Testis (tissue), 3 donors: ENCODE results near the gene OXSM. TPM values are rescaled to one million over a fixed set of nuclear protein-coding genes. Genes with fewer than 3 reads are reported as not detected.
A peak's percentile ranks its signal among the peaks of the same experiment; 100 is the strongest.

Experiments
- DNase-seq: peaks from one replicate; pipeline ENCODE4 v3.0.0-alpha.2; 2019
- H3K27ac ChIP-seq, 2 donors: fragments of 200-600 bp; sonication (generic); one replicate each; pipeline ENCODE4 v1.5.1; 2019
- H3K27me3 ChIP-seq: fragments of 200-600 bp; sonication (generic); one replicate; pipeline ENCODE4 v1.5.1; 2019
- H3K36me3 ChIP-seq: fragments of 200-600 bp; sonication (generic); one replicate; pipeline ENCODE4 v1.5.1; 2017; ENCODE audit warnings: low read depth; ENCODE audit errors: missing control alignments
- H3K4me1 ChIP-seq: fragments of 200-600 bp; sonication (generic); one replicate; pipeline ENCODE4 v1.5.1; 2019
- H3K4me3 ChIP-seq, 2 donors: fragments of 200-600 bp; sonication (generic); one replicate each; pipeline ENCODE4 v1.5.1; 2017 to 2019
- H3K9me3 ChIP-seq: fragments of 200-600 bp; sonication (generic); one replicate; pipeline ENCODE4 v1.5.1; 2017
- CTCF ChIP-seq, 3 experiments: fragments of 450-650 bp in 2 of 3; fragments of 200-600 bp in 1 of 3; sonication (generic) in 1 of 3; IDR thresholded peaks; one replicate each; pipeline ENCODE4 v1.5.1; 2016 to 2019; ENCODE audit warnings: antibody characterized with exemption in 3 of 3, mild to moderate bottlenecking in 2 of 3, moderate library complexity in 1 of 3
- POLR2A ChIP-seq: fragments of 450-650 bp; IDR thresholded peaks from one replicate; pipeline ENCODE4 v1.6.1; 2017; ENCODE audit warnings: antibody characterized with exemption, mild to moderate bottlenecking, moderate library complexity
- WGBS, 2 donors: methylation state at CpG; one replicate each; pipeline ENCODE4 v1.1.5; 2018; 5-methylcytosine and 5-hydroxymethylcytosine counted together
- intact Hi-C: fragments of 100-400 bp; cut with DNase I; formaldehyde crosslinking; loops from one replicate; pipeline ENCODE4 v1.15.1; 2023; ENCODE audit warnings: low total_unique reads
- polyA plus RNA-seq: library from polyadenylated mRNA; stranded (reverse); fragments of 350-450 nt; fragmentation: Illumina TruSeq; extraction: RNeasy Lipid Tissue Mini Kit (QIAGEN cat#74804); gene quantifications from one replicate; pipeline ENCODE4 v1.2.3, GENCODE V29; 2014; ENCODE audit warnings: low read depth, low replicate concordance; ENCODE audit not compliant: insufficient read depth
- total RNA-seq, 2 donors: library from RNA; depleted of rRNA; stranded (reverse); fragments of >200 nt; gene quantifications; one replicate each; pipeline ENCODE4 v1.2.3, GENCODE V29; 2016

OXSM gene
- total and polyA plus RNA-seq, 3 donors from 2014 or later = 21.9 to 27.8 (median 26.1) TPM

- intact Hi-C loops = no loop called here
- Histone ChIP-seq H3K27me3 (no peaks in the 10 kb centered on the region), H3K36me3 (no peaks in the 10 kb centered on the region), H3K27ac (no peak overlapping the region), H3K9me3 (no peaks in the 10 kb centered on the region), H3K4me3 (no peak overlapping the region), H3K4me1 (peaks cover 7% of the 10 kb centered on the region)
- DNase-seq = no peak
- WGBS, 2 donors = 84 to 92% methylated on average over 3 of the region's 3 CpGs
- no peak for TF ChIP-seq POLR2A
- TF ChIP-seq CTCF (IDR thresholded peaks at IDR 0.05) = no peak
Measured at GRCh38 chr3:25787689-25788088, 2.2 kb upstream of the OXSM start.

- H3K27ac ChIP-seq = peak overlapping the region in 1 of 2 donors; percentile 79
- intact Hi-C loops = no loop called here
- no peak for DNase-seq
- H3K27me3 ChIP-seq = no peaks in the 10 kb centered on the region
- H3K4me3 ChIP-seq = peak overlapping the region; percentile 66 to 80
- peaks cover 7% of the 10 kb centered on the region for H3K4me1 ChIP-seq
- no peaks in the 10 kb centered on the region for H3K36me3 ChIP-seq
- no peak for TF ChIP-seq POLR2A
- TF ChIP-seq CTCF (IDR thresholded peaks at IDR 0.05) = no peak
- WGBS, 2 donors = 26 to 30% methylated on average over 2 of the region's 2 CpGs
- no peaks in the 10 kb centered on the region for H3K9me3 ChIP-seq
Measured at GRCh38 chr3:25789209-25789595, 688 bp upstream of the OXSM start.

GRCh38 chr3:25801786-25802185 is 11.9 kb downstream of the OXSM start:
- no peak for DNase-seq
- intact Hi-C loops = no loop called here
- TF ChIP-seq CTCF (IDR thresholded peaks at IDR 0.05) = no peak
- TF ChIP-seq POLR2A = no peak

GRCh38 chr3:25803833-25804232 is 13.9 kb downstream of the OXSM start:
- H3K36me3 ChIP-seq = no peaks in the 10 kb centered on the region
- no peak overlapping the region for H3K27ac ChIP-seq
- no peak overlapping the region for H3K4me3 ChIP-seq
- no peaks in the 10 kb centered on the region for H3K9me3 ChIP-seq
- no peak for TF ChIP-seq POLR2A
- no peak for TF ChIP-seq CTCF (IDR thresholded peaks at IDR 0.05)
- H3K4me1 ChIP-seq = no peaks in the 10 kb centered on the region
- intact Hi-C loops = no loop called here
- H3K27me3 ChIP-seq = no peaks in the 10 kb centered on the region
- 65 to 79% methylated on average over 2 of the region's 2 CpGs for WGBS, 2 donors
- no peak for DNase-seq

More at GRCh38 chr3:25801786-25802185, 11.9 kb downstream of the OXSM start:
- Histone ChIP-seq H3K9me3 (no peaks in the 10 kb centered on the region), H3K4me3 (no peak overlapping the region), H3K27me3 (no peaks in the 10 kb centered on the region), H3K4me1 (no peaks in the 10 kb centered on the region), H3K27ac (no peak overlapping the region), H3K36me3 (no peaks in the 10 kb centered on the region)
- 75 to 78% methylated on average over 3 of the region's 3 CpGs for WGBS, 2 donors

GRCh38 chr3:25804676-25805075 is 14.8 kb downstream of the OXSM start:
- 85 to 86% methylated on average over 1 of the region's 1 CpG for WGBS, 2 donors
- DNase-seq = no peak
- Histone ChIP-seq H3K4me3 (no peak overlapping the region), H3K36me3 (no peaks in the 10 kb centered on the region), H3K4me1 (no peaks in the 10 kb centered on the region), H3K27ac (no peak overlapping the region), H3K27me3 (no peaks in the 10 kb centered on the region), H3K9me3 (no peaks in the 10 kb centered on the region)
- intact Hi-C loops = no loop called here
- TF ChIP-seq CTCF (IDR thresholded peaks at IDR 0.05) = no peak
- TF ChIP-seq POLR2A = no peak
